ENCODE measurements around the gene PASK. TPM values are rescaled to one million over a fixed set of nuclear protein-coding genes. Genes with fewer than 3 reads are reported as not detected.
"Not testable (repeated sequence)": the region's sequence is repeated elsewhere in the genome, so short reads cannot be mapped to it uniquely, and the experiment has no call there.

Gene PASK
- polyA plus RNA-seq, 1 donor (not counting 4 experiments of a cell fraction or from before 2014, with no cell fraction given): 4.3 TPM

GRCh38 chr2:241197947-241198346 is 48.7 kb upstream of the PASK start:
- H3K9me1 ChIP-seq (ENCODE audit: control insufficient read depth, extremely low read depth, insufficient read depth, low read length): no peaks in the 10 kb centered on the region
- no peak overlapping the region for H3K4me3 ChIP-seq (ENCODE audit: control insufficient read depth in 2 of 3, extremely low read depth in 1 of 3, insufficient read depth in 2 of 3, low read depth in 1 of 3, low read length in 3 of 3)
- no peak overlapping the region for H3K27ac ChIP-seq (ENCODE audit: control insufficient read depth, insufficient read depth, low read length)
- H3K4me2 ChIP-seq (ENCODE audit: control insufficient read depth, extremely low read depth, insufficient read depth, low read depth, low read length): no peak overlapping the region
- H3K9me3 ChIP-seq (ENCODE audit: control insufficient read depth, low read depth, low read length): no peaks in the 10 kb centered on the region
- H3K79me2 ChIP-seq (ENCODE audit: control insufficient read depth, insufficient read depth, low read length): no peaks in the 10 kb centered on the region
- H2AFZ ChIP-seq (ENCODE audit: control insufficient read depth, low read length): no peak overlapping the region
- H4K20me1 ChIP-seq (ENCODE audit: control insufficient read depth, extremely low read depth, insufficient read depth, low read length): no peaks in the 10 kb centered on the region
- no peak overlapping the region for H3K9ac ChIP-seq (ENCODE audit: control insufficient read depth, extremely low read depth, insufficient read depth, low read length)
- no peaks in the 10 kb centered on the region for H3K4me1 ChIP-seq (ENCODE audit: control insufficient read depth, extremely low read depth, insufficient read depth, low read length)
- H3K27me3 ChIP-seq (ENCODE audit: control insufficient read depth, extremely low read depth, insufficient read depth, low read length): peaks cover 14% of the 10 kb centered on the region
- TF ChIP-seq EZH2 (IDR thresholded peaks at IDR 0.05; ENCODE audit: low read length): no peak
- no peak for TF ChIP-seq CTCF (optimal IDR thresholded peaks at IDR 0.05 in 1 of 3, IDR thresholded peaks at IDR 0.05 in 1 of 3, conservative IDR thresholded peaks at IDR 0.05 in 1 of 3; ENCODE audit: extremely low read depth in 1 of 3, insufficient read depth in 2 of 3, low read length in 3 of 3)
- no peak for FAIRE-seq
- DNase-seq (ENCODE audit: low read depth, low spot score): no peak
- dilution Hi-C loops (cut with MboI; ENCODE audit: extremely low pct_ligation_motif_present, low sequenced_read_pairs): no loop called here
- H3K36me3 ChIP-seq (ENCODE audit: control insufficient read depth in 2 of 2, extremely low read depth in 1 of 2, insufficient read depth in 2 of 2, low read length in 2 of 2): no peaks in the 10 kb centered on the region

- peaks cover 14% of the 10 kb centered on the region for H3K27me3 ChIP-seq (ENCODE audit: control insufficient read depth, extremely low read depth, insufficient read depth, low read length)
- dilution Hi-C loops (cut with MboI; ENCODE audit: extremely low pct_ligation_motif_present, low sequenced_read_pairs); H3K4me2 ChIP-seq (ENCODE audit: control insufficient read depth, extremely low read depth, insufficient read depth, low read depth, low read length); H3K36me3 ChIP-seq (ENCODE audit: control insufficient read depth in 2 of 2, extremely low read depth in 1 of 2, insufficient read depth in 2 of 2, low read length in 2 of 2); H3K9me3 ChIP-seq (ENCODE audit: control insufficient read depth, low read depth, low read length); H4K20me1 ChIP-seq (ENCODE audit: control insufficient read depth, extremely low read depth, insufficient read depth, low read length); H3K4me1 ChIP-seq (ENCODE audit: control insufficient read depth, extremely low read depth, insufficient read depth, low read length); H3K9me1 ChIP-seq (ENCODE audit: control insufficient read depth, extremely low read depth, insufficient read depth, low read length); DNase-seq (ENCODE audit: low read depth, low spot score); H3K4me3 ChIP-seq (ENCODE audit: control insufficient read depth in 2 of 3, extremely low read depth in 1 of 3, insufficient read depth in 2 of 3, low read depth in 1 of 3, low read length in 3 of 3); H2AFZ ChIP-seq (ENCODE audit: control insufficient read depth, low read length); FAIRE-seq; H3K27ac ChIP-seq (ENCODE audit: control insufficient read depth, insufficient read depth, low read length); H3K79me2 ChIP-seq (ENCODE audit: control insufficient read depth, insufficient read depth, low read length); H3K9ac ChIP-seq (ENCODE audit: control insufficient read depth, extremely low read depth, insufficient read depth, low read length): not testable (repeated sequence)
These were observed 48.0 kb upstream of the PASK start for GRCh38 chr2:241197246-241197645.

- H3K79me2 ChIP-seq (ENCODE audit: control insufficient read depth, insufficient read depth, low read length): no peaks in the 10 kb centered on the region
- H3K4me3 ChIP-seq (ENCODE audit: control insufficient read depth in 2 of 3, extremely low read depth in 1 of 3, insufficient read depth in 2 of 3, low read depth in 1 of 3, low read length in 3 of 3): no peak overlapping the region
- DNase-seq (ENCODE audit: low read depth, low spot score) (no peak), FAIRE-seq (no peak)
- peaks cover 21% of the 10 kb centered on the region for H3K27me3 ChIP-seq (ENCODE audit: control insufficient read depth, extremely low read depth, insufficient read depth, low read length)
- H3K9ac ChIP-seq (ENCODE audit: control insufficient read depth, extremely low read depth, insufficient read depth, low read length): no peak overlapping the region
- dilution Hi-C loops (cut with MboI; ENCODE audit: extremely low pct_ligation_motif_present, low sequenced_read_pairs): no loop called here
- H3K36me3 ChIP-seq (ENCODE audit: control insufficient read depth in 2 of 2, extremely low read depth in 1 of 2, insufficient read depth in 2 of 2, low read length in 2 of 2): no peaks in the 10 kb centered on the region
- H4K20me1 ChIP-seq (ENCODE audit: control insufficient read depth, extremely low read depth, insufficient read depth, low read length): no peaks in the 10 kb centered on the region
- H2AFZ ChIP-seq (ENCODE audit: control insufficient read depth, low read length): no peak overlapping the region
- H3K9me3 ChIP-seq (ENCODE audit: control insufficient read depth, low read depth, low read length): no peaks in the 10 kb centered on the region
- no peak for TF ChIP-seq EZH2 (IDR thresholded peaks at IDR 0.05; ENCODE audit: low read length)
- no peak for TF ChIP-seq CTCF (optimal IDR thresholded peaks at IDR 0.05 in 1 of 3, IDR thresholded peaks at IDR 0.05 in 1 of 3, conservative IDR thresholded peaks at IDR 0.05 in 1 of 3; ENCODE audit: extremely low read depth in 1 of 3, insufficient read depth in 2 of 3, low read length in 3 of 3)
- H3K4me2 ChIP-seq (ENCODE audit: control insufficient read depth, extremely low read depth, insufficient read depth, low read depth, low read length): no peak overlapping the region
- H3K4me1 ChIP-seq (ENCODE audit: control insufficient read depth, extremely low read depth, insufficient read depth, low read length): no peaks in the 10 kb centered on the region
- H3K27ac ChIP-seq (ENCODE audit: control insufficient read depth, insufficient read depth, low read length): no peak overlapping the region
- no peaks in the 10 kb centered on the region for H3K9me1 ChIP-seq (ENCODE audit: control insufficient read depth, extremely low read depth, insufficient read depth, low read length)
These were observed 46.3 kb upstream of the PASK start for GRCh38 chr2:241195506-241196130.
